GM04504 (cell line): Measurements from ENCODE around the gene LGR4.
"Not testable (repeated sequence)": the region's sequence is repeated elsewhere in the genome, so short reads cannot be mapped to it uniquely, and the experiment has no call there.

ENCODE experiments used
- DNase-seq: peaks from one replicate; pipeline ENCODE4 v3.0.0-alpha.2; 2012; ENCODE audit warnings: low read depth

Gene LGR4

GRCh38 chr11:27456795-27457329 is 15.7 kb downstream of the LGR4 start:
- no peak for DNase-seq

- DNase-seq: no peak
Observed at GRCh38 chr11:27456140-27456794, 16.3 kb downstream of the LGR4 start.

DNA sequence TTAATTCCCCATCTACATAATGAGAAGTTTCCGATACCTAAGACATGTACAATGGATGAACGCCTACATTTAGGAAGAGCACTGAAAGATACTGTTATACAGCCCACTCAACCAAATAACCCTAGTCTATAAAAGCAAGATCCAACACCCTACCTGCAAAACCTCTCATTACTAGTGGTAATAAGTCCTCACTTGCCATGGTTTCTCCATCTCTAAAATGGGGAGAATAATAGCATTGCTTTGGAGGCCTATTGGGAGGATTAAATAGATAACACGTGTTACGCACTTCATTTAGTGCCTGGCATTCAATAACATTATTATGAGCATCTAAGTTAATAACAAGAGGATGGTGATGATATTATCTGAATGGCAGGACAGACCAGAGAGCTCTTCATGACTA is 16.9 kb downstream of the LGR4 start:
- DNase-seq: no peak

DNA sequence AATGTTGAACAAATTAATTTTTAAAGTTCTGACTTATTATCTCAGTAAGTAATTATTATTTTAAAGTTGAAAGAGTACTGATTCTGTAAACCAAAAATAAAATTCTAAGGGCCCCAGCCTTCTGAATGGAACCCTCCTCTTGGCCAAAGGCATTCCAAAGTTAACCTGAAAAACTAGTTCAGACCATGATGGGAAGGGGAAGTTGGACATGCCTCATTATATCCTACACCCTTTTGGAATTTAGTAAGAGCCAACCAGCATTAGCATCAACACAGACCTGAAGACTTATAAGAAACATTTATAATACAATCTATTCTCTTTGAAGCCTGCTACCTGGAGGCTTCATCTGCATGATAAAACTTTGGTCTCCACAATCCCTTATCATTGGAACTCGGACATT is 18.9 kb downstream of the LGR4 start:
- no peak for DNase-seq

DNA sequence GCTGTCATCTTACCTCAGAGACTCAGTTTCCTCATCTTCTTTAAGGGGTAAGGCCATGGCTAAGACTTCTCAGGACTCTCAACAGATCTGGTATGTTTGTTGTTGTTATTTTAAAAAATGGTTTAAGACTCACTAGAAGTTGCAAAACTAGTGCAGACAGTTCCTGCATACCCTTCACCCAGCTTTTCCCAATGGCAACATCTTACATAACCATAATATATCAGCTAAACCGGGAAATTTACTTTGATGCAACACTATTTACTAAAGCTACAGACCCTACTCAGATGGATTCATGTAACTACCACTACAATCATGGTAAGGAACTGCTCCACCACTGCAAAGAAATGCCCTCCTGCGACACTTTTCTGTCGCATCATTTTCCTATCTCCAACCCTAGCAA is 20.4 kb downstream of the LGR4 start:
- DNase-seq: no peak

DNA sequence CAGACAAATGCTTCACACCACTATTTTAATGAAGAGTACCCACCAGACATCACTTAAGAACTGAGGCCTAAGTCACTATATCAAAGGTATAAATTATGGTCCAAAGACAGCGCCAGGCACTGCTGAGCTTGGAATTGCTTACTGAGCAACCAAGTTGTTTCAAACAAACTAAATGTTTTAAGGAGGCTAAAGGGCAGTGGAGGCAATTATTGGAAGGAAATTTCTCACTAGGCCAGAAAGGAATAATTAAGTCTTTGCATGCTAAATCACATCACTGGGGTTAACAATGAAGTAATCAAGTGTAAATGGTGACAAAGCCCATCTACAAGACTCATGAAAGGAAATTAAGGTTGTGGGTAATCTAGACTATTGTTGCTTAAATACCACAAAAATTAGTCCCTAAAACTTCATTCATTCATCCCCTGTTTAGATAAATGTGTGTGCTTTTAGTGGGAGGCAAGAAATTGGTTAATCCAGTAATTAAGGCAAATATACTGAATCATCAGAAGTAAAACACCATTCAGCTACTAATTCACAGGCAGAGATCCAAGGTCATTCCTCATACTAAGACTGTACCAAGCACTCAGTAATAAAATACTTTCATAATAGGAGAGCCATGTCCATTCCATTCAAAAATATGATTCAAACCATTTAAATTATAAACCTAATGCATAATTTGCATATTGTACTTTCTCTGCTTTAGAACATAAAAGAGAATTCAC is 21.2 kb downstream of the LGR4 start:
- DNase-seq: no peak

- not testable (repeated sequence) for DNase-seq
Observed at GRCh38 chr11:27448184-27448540, 24.4 kb downstream of the LGR4 start.

- DNase-seq: no peak
Observed at GRCh38 chr11:27447288-27448183, 25.1 kb downstream of the LGR4 start.

DNA sequence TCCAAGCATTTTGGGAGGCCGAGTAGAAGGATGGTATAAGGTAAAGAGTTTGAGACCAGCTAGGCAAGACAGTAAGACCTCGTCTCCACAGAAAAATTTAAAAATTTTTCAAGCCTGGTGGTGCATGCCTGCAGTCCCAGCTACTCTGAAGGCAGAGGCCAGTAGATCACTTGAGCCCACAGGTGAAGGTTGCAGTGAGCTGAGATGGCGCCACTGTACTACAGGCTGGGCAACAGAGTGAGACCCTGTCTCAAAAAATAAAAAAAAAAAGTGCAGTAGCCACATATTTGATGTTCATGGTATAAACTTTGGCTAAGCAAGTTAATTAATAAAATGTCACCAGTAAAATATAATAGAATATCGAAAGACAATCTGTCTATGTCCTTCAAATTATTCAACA is 27.0 kb downstream of the LGR4 start:
- no peak for DNase-seq

DNA sequence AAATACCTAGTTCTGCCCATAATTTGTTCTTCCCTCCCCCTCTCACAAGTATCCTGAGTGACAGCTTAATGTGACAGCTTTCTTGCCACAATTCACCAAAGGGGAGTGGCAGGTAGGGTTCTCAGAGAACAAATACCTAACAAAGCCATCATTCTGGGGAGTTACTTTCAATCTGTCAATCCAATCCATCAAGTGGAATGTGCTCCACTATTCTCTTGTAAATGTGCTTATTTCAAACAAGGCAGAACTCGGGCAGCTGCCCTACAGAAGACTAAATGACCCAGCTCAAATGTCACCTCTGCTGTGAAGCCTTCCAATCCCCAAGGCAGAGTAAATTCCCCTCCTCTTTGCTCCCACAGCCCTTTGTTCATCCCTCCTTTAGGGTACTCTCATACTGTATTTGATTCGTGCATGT is 27.8 kb downstream of the LGR4 start:
- no peak for DNase-seq

DNA sequence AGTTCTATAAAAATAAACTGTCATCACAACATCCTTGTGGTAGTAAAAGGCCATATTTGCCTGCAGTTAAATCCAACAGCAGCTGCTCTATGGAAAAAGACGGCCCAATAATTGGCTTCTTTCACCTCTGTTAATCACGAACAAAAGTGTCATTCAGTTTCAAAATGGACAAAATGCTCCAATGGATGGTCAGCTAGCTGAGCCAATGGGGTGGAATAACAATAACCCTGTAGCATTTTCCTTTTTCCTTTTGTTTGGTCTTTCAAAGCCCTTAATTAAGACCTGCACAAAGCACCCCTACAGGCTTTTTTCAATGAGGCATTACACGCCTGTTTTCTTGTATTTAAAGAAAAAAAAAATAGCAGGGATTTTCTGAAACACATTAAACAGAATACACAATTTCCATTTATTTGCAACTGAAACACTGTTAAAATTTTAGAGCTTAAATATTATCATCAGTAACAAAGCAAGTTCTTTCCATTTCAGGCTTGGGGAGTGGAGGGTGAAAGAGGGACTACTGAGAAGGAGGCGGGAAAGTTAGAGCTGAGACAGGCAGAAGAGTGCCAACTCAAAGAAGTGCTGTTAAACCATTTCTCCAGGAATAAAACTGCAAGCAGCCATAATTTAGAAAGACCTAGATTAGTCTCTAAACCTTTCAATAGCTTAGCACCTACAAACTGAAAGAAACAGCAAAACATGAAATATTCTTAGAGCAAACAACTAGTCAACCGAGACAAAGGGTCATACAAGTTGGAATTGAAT is 28.7 kb downstream of the LGR4 start:
- no peak for DNase-seq

- no peak for DNase-seq
Observed at GRCh38 chr11:27443227-27443626, 29.4 kb downstream of the LGR4 start.

DNA sequence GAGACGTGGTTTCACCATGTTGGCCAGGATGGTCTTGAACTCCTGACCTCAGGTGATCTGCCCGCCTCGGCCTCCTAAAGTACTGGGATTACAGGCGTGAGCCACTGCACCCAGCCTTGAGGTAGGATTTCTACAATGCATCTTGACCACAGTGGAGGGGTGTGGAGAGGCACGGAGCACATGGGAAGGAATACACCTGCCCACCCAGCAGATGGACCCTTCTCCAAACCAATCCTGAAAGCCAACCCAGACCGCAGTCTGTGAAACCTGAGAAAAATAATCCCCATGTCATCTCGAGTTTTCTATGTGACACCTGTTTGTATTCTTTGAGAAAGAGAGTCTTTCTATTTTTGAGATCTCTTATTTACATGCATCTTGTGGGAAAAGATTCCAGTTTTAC is 32.5 kb downstream of the LGR4 start:
- no peak for DNase-seq

DNA sequence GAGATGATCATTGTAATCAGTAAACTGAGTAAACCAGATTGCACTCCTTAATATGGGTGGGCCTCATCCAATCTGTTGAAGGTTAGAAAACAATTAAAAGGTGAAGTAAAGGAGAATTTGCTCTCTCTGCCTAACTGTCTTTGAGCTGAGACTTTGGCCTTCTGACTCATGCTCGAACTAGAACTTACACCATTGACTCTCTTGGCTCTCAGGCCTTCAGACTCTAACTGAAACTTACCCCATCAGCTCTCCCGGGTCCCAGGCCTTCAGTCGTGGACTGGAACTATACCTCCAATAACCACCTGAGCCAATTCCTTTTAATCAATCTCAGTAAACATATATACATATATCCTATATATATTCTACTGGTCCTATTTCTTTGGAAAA is 34.0 kb downstream of the LGR4 start:
- no peak for DNase-seq

DNA sequence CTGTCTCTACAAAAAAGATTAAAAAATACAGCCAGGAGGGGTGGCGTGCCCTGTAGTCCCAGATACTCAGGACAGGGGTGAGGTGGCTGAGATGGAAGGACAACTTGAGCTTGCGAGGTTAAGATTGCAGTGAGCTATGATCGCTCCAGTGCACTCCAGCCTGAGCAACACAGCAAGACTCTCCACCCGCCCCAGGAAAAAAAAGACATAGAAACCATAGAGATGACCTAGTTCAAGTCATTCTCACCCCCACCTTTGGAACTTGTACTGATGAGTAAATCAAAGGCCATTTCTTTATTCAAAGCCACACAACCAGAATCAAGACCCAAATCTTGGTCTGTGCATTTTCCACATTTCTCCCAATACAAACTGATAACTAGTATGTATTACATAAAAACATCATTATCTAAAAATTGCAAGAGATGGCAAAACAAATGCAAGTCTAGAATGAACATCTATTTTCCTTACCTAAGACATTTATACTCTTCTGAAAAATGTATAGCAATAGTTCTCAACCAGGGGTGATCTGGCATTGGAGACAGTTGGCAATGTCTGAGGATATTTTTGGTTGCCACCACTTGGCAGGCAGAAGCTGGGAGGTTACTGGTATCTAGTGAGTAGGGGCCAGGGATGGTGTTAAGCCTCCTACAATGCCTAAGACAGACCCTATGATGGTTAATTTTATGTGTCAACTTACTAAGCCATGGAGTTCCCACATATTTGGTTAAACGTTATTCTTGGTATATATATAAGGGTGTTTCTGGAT is 34.6 kb downstream of the LGR4 start:
- DNase-seq: no peak

GRCh38 chr11:27436916-27437315 is 35.7 kb downstream of the LGR4 start:
- DNase-seq: no peak

GRCh38 chr11:27433742-27434141 is 38.8 kb downstream of the LGR4 start:
- no peak for DNase-seq

DNA sequence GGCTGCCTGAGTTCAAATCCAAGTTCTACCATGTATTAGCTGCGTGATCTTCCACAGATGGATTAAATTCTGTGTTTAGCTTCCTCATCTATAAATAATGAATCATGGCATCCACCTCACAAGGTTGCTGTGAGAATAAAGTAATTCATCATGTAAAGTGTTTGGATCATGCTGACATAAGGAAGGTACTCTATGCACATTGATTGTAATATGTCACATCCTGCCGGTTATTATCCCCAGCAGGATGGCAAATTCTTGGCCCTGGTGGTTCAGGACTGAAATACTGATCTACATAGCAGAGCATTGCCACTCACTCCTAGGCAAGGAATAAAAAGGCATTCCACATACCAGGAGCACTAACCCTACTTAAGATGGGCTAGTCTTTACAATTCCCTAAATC is 40.8 kb downstream of the LGR4 start:
- DNase-seq: no peak

DNA sequence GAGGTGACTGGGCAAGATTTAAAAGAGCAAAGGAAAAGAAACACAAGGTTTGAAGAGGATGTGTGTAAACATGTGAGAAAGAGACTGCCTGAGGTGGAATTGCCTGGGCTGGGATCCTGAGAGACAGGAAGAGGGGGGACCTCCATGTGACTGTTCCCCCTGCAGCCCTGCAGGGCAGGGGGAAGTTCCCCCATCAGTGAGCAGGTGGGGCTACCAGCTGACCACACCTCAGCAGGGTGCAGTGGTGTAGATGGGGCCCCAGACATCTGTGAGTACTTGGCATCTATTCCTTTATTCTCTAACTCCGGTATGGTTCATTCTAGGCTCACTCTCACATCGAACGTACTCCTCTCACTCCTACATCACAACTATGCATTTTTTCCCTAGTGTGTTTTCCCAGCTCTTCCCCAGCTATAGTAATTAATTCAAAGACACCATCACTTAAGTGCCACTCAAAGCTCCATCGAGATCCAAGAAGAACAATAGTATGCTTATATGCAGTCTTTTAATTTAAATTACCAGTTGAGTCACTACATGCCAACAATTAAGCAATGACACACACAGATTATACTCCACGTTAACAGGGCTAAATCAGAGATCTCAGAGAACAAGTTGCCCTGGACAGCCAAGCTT is 42.7 kb downstream of the LGR4 start:
- DNase-seq: no peak

DNA sequence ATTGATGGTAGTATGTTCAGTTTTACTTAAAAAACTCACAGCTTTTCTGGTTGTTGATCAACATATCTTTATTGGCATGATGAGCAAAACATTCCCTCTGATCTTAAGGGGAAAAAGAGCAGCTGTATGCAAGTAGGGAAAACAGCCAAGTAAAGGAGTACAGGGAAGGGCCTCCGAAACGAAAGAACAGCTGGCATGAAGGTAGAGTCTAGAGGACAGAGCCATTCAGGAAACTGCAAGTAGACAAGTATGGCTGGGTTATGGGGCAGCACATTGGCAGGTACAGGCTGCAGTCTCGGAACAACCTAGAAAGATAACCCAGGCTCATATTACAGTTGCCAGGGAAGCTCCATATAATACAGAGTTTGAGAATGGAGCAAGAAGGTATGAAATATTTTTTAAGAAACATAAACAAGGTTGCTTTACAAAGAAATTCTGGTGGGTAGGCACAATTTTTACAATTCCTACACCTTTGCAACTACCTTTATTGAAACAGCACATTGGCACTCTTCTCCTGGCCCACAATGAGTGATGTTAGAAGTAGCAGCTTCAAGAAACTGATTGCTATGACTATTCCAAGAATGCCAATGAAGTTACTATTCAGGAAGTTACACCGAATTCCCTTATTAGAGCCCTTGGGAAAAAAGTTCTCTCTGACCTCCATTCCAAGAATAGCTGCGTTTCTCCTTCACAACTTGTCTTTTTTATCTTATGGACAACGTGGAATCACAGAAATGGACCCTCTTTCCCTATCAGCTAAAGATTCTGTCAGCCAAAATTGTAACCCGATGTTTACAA is 45.2 kb downstream of the LGR4 start:
- no peak for DNase-seq
